ENCODE measurements around the gene ABHD8. TPM values are rescaled to one million over a fixed set of nuclear protein-coding genes. Genes with fewer than 3 reads are reported as not detected.

ABHD8 gene
- total RNA-seq, 1 donor from 2014 or later: 17.1 TPM

GRCh38 chr19:17311455-17312188, 8.4 kb upstream of the ABHD8 start:
- ATAC-seq (peak; percentile 7), DNase-seq (no peak)
- intact Hi-C loops (cut with DNase I): no loop called here
- peaks cover 28% of the 10 kb centered on the region for H3K36me3 ChIP-seq
- H3K4me1 ChIP-seq: peaks cover 22% of the 10 kb centered on the region
- no peaks in the 10 kb centered on the region for H3K27me3 ChIP-seq
- no peaks in the 10 kb centered on the region for H3K9me3 ChIP-seq
- no peak overlapping the region for H3K27ac ChIP-seq
- H3K4me3 ChIP-seq: no peak overlapping the region
- TF ChIP-seq, protein P1, sequence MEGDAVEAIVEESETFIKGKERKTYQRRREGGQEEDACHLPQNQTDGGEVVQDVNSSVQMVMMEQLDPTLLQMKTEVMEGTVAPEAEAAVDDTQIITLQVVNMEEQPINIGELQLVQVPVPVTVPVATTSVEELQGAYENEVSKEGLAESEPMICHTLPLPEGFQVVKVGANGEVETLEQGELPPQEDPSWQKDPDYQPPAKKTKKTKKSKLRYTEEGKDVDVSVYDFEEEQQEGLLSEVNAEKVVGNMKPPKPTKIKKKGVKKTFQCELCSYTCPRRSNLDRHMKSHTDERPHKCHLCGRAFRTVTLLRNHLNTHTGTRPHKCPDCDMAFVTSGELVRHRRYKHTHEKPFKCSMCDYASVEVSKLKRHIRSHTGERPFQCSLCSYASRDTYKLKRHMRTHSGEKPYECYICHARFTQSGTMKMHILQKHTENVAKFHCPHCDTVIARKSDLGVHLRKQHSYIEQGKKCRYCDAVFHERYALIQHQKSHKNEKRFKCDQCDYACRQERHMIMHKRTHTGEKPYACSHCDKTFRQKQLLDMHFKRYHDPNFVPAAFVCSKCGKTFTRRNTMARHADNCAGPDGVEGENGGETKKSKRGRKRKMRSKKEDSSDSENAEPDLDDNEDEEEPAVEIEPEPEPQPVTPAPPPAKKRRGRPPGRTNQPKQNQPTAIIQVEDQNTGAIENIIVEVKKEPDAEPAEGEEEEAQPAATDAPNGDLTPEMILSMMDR (IDR thresholded peaks at IDR 0.05): no peak

- H3K4me1 ChIP-seq: peaks cover 31% of the 10 kb centered on the region
- intact Hi-C loops (cut with DNase I): no loop called here
- no peaks in the 10 kb centered on the region for H3K27me3 ChIP-seq
- H3K9me3 ChIP-seq: no peaks in the 10 kb centered on the region
- H3K4me3 ChIP-seq: peak overlapping the region; percentile 79
- peak overlapping the region; percentile 83 for H3K27ac ChIP-seq
- TF ChIP-seq, protein P1 (IDR thresholded peaks at IDR 0.05): no peak
- DNase-seq: no peak
- no peak for ATAC-seq
- peaks cover 14% of the 10 kb centered on the region for H3K36me3 ChIP-seq
Measured at GRCh38 chr19:17309965-17310461, 6.8 kb upstream of the ABHD8 start.

DNA sequence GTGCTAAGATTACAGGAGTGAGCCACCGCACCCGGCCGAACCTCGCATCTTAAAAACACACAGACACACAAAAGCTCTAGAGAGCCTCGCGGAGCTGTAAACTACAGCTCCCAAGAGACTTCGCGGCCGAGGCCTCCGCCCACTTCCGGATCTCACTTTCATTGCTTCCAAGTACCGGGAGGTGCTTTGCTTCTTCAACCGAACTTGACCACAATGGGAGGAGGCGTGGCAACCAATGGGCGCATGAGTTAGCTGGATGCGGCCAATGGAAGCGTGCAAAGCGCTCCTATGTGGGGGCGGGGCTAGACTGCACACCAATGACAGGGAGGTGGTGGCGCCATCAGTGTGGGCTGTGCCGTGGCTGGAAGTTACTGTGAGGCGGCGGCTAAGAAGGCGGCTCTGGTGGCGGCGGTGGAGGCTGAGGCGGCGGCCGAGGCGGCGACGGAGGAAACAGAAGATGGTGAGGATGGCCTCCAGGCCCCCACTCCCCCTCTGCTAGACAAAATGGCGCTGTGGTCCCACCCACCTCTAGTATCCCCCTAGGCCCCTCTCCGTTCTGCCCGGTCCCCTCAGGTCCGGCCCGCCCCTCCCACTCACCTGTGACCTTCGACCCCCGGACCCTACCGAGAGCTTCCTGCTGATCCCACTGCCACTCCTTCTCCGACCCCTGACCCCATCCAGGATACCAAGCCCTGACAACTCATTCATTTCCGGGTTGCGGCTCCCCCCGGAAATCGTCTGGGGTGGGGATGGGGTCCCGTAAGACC, 6.2 kb upstream of the ABHD8 start, which contains the start of gene DDA1:
Gene DDA1, plus strand, starts transcription at position 366 of the 767 bp plus-strand sequence. Its CDS starts 92 bp downstream, at position 458.
- H3K9me3 ChIP-seq: no peaks in the 10 kb centered on the region
- peak; percentile 99 for DNase-seq
- H3K4me1 ChIP-seq: peaks cover 37% of the 10 kb centered on the region
- H3K27me3 ChIP-seq: no peaks in the 10 kb centered on the region
- ATAC-seq: peak; percentile 88
- H3K36me3 ChIP-seq: peaks cover 9% of the 10 kb centered on the region
- H3K27ac ChIP-seq: peak within 1 kb of the TSS; percentile 83
- peak within 1 kb of the TSS; percentile 79 for H3K4me3 ChIP-seq
- intact Hi-C loops (cut with DNase I): no loop called here
- TF ChIP-seq, protein P1 (IDR thresholded peaks at IDR 0.05): no peak

- peaks cover 44% of the 10 kb centered on the region for H3K4me1 ChIP-seq
- intact Hi-C loops (cut with DNase I): no loop called here
Measured at GRCh38 chr19:17307876-17308377, 4.7 kb upstream of the ABHD8 start.

GRCh38 chr19:17306285-17306714, 3.1 kb upstream of the ABHD8 start:
- H3K4me3 ChIP-seq: peak overlapping the region; percentile 90
- ATAC-seq (no peak), DNase-seq (no peak)
- TF ChIP-seq, protein P1 (IDR thresholded peaks at IDR 0.05): no peak
- H3K9me3 ChIP-seq: no peaks in the 10 kb centered on the region
- no peaks in the 10 kb centered on the region for H3K36me3 ChIP-seq
- H3K27ac ChIP-seq: peak overlapping the region; percentile 94
- no peaks in the 10 kb centered on the region for H3K27me3 ChIP-seq
- H3K4me1 ChIP-seq: peaks cover 49% of the 10 kb centered on the region
- intact Hi-C loops (cut with DNase I): no loop called here

More at GRCh38 chr19:17307876-17308377, 4.7 kb upstream of the ABHD8 start:
- ATAC-seq: no peak
- Histone ChIP-seq H3K27me3 (no peaks in the 10 kb centered on the region), H3K4me3 (no peak overlapping the region), H3K27ac (no peak overlapping the region), H3K9me3 (no peaks in the 10 kb centered on the region), H3K36me3 (no peaks in the 10 kb centered on the region)
- no peak for DNase-seq
- TF ChIP-seq, protein P1 (IDR thresholded peaks at IDR 0.05): no peak
